Keratinocyte (primary cell): ENCODE measurements around the gene BCAS3. TPM values are rescaled to one million over a fixed set of nuclear protein-coding genes. Genes with fewer than 3 reads are reported as not detected.

ENCODE experiments used
- DNase-seq: peaks from one replicate; pipeline ENCODE4 v3.0.0-alpha.2; 2011; ENCODE audit warnings: low read depth, missing footprints, low spot score
- FAIRE-seq: peaks from 2 replicates; lab custom pipeline; 2011; peaks lifted over from hg19 to GRCh38; lab: Jason Lieb, UNC
- H2AFZ ChIP-seq: 2 replicates; pipeline ENCODE4 v1.6.0; 2012; ENCODE audit warnings: low read length, control low read depth, inconsistent platforms; ENCODE audit not compliant: control insufficient read depth
- H3K27ac ChIP-seq: 2 replicates; pipeline ENCODE4 v1.5.1; 2011; ENCODE audit warnings: low read length; ENCODE audit not compliant: control insufficient read depth, insufficient read depth
- H3K27me3 ChIP-seq: 3 replicates; pipeline ENCODE4 v1.6.0; 2011; ENCODE audit warnings: low read length; ENCODE audit not compliant: control insufficient read depth, insufficient read depth; ENCODE audit errors: extremely low read depth
- H3K36me3 ChIP-seq, 2 experiments: 2 replicates in 1 of 2; 3 replicates in 1 of 2; pipeline ENCODE4 v1.5.1; 2011; ENCODE audit warnings: low read length in 2 of 2, mild to moderate bottlenecking in 1 of 2; ENCODE audit not compliant: control insufficient read depth in 2 of 2, insufficient read depth in 2 of 2; ENCODE audit errors: extremely low read depth in 1 of 2
- H3K4me1 ChIP-seq: 3 replicates; pipeline ENCODE4 v1.5.1; 2011; ENCODE audit warnings: low read length; ENCODE audit not compliant: control insufficient read depth, insufficient read depth; ENCODE audit errors: extremely low read depth
- H3K4me2 ChIP-seq: 3 replicates; pipeline ENCODE4 v1.6.0; 2011; ENCODE audit warnings: low read depth, low read length; ENCODE audit not compliant: control insufficient read depth, insufficient read depth; ENCODE audit errors: extremely low read depth
- H3K4me3 ChIP-seq, 3 experiments: fragments of 200-600 bp in 1 of 3; sonication (generic) in 1 of 3; 2 replicates in 2 of 3; 3 replicates in 1 of 3; pipeline ENCODE4 v1.5.1; 2011 to 2016; ENCODE audit warnings: low read length in 3 of 3, mild to moderate bottlenecking in 3 of 3, control low read depth in 2 of 3, inconsistent platforms in 1 of 3, low read depth in 1 of 3, mixed read lengths in 1 of 3, mixed run types in 1 of 3, moderate library complexity in 1 of 3; ENCODE audit not compliant: control insufficient read depth in 2 of 3, insufficient read depth in 2 of 3; ENCODE audit errors: extremely low read depth in 1 of 3
- H3K79me2 ChIP-seq: 2 replicates; pipeline ENCODE4 v1.6.0; 2012; ENCODE audit warnings: low read length; ENCODE audit not compliant: control insufficient read depth, insufficient read depth
- H3K9ac ChIP-seq: 3 replicates; pipeline ENCODE4 v1.6.0; 2011; ENCODE audit warnings: low read length; ENCODE audit not compliant: control insufficient read depth, insufficient read depth; ENCODE audit errors: extremely low read depth
- H3K9me1 ChIP-seq: 3 replicates; pipeline ENCODE4 v1.6.0; 2011; ENCODE audit warnings: low read length; ENCODE audit not compliant: control insufficient read depth, insufficient read depth; ENCODE audit errors: extremely low read depth
- H3K9me3 ChIP-seq: 2 replicates; pipeline ENCODE4 v1.5.1; 2012; ENCODE audit warnings: low read depth, low read length; ENCODE audit not compliant: control insufficient read depth
- H4K20me1 ChIP-seq: 3 replicates; pipeline ENCODE4 v1.6.0; 2011; ENCODE audit warnings: low read length; ENCODE audit not compliant: control insufficient read depth, insufficient read depth; ENCODE audit errors: extremely low read depth
- CTCF ChIP-seq, 3 experiments: IDR thresholded peaks in 1 of 3; conservative IDR thresholded peaks in 1 of 3; optimal IDR thresholded peaks in 1 of 3; 2 replicates in 2 of 3; 3 replicates in 1 of 3; pipeline versions ENCODE3 to v1.5.1; 2011; ENCODE audit warnings: low read length in 3 of 3, mild to moderate bottlenecking in 3 of 3, moderate library complexity in 2 of 3, control low read depth in 1 of 3, inconsistent platforms in 1 of 3; ENCODE audit not compliant: insufficient read depth in 2 of 3; ENCODE audit errors: extremely low read depth in 1 of 3
- EZH2 ChIP-seq: IDR thresholded peaks from one replicate; pipeline ENCODE4 v1.6.1; 2012; ENCODE audit warnings: inconsistent platforms, mild to moderate bottlenecking, low read length, moderate library complexity
- dilution Hi-C: fragments of 300-500 bp; cut with MboI; formaldehyde crosslinking; loops from one replicate; pipeline ENCODE4 v1.7.0; 2020; ENCODE audit warnings: low sequenced_read_pairs; ENCODE audit not compliant: extremely low pct_ligation_motif_present
- polyA plus RNA-seq, 5 experiments: library from polyadenylated mRNA; depleted of rRNA in 3 of 5; stranded (reverse) in 3 of 5; stranded (forward) in 1 of 5; unstranded in 1 of 5; fragments of >200 nt; gene quantifications; 1 replicate in 1 of 5; 2 replicates in 3 of 5; 3 replicates in 1 of 5; pipeline versions ENCODE4 v1.2.1 to v1.2.3, GENCODE V29; 2011 to 2012; ENCODE audit warnings: missing spikeins in 2 of 5, low read depth in 1 of 5, low replicate concordance in 1 of 5

BCAS3 gene
- polyA plus RNA-seq, 1 donor (not counting 4 experiments of a cell fraction or from before 2014, with no cell fraction given): 11.8 TPM

DNA sequence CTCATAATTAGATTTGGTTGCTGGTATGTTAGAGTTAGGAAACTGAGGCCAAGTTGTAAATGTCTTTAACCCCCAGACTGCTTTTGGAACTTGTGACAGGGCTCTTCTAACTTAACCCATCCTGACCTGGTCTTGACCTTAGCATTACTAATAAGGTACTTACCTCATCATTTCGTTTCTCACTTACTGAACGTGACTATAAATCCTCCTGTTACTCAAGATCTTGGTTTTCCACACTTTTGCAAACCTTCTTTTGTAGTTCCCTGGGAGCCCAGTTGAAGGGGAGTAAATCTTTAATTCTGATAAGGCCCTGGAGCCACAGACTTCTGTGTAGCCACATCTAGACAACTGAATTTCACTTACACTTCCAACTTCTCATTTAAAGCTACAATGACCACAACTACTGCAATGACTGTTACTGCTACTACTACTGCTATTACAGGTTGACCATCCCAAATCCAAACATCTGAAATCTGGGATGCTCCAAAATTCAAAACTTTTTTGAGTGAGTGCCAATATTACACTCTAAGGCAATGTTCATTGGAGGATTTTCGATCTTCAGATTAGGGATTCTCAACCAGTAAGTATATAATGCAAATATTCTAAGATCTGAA, 473.1 kb downstream of the BCAS3 start:
- no peak for TF ChIP-seq CTCF (optimal IDR thresholded peaks at IDR 0.05 in 1 of 3, IDR thresholded peaks at IDR 0.05 in 1 of 3, conservative IDR thresholded peaks at IDR 0.05 in 1 of 3; ENCODE audit: extremely low read depth in 1 of 3, insufficient read depth in 2 of 3, low read length in 3 of 3)
- no peak for TF ChIP-seq EZH2

DNA sequence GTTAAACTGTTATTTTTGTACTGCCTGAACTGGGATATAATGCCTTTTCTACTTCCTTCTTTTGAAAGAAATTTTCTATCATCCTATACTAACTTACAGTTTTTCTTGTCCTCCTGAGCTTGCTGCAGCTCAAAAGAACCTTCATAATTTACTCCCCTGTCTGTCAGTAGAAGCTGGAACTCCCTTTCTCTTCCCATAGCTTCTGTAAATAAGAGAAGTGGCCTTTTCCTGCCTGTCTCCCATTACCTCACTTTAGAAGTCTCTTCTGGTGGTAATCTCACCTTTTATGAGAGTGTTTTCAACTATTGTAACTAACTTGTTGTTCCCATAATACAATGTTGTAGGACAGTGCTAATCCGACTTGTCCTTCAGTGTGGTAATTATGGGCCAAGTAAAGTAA, 475.2 kb downstream of the BCAS3 start:
- no peak overlapping the region for H2AFZ ChIP-seq

More for the DNA sequence above, 473.1 kb downstream of the BCAS3 start:
- FAIRE-seq (no peak), DNase-seq (no peak)
- Histone ChIP-seq H3K4me3 (no peak overlapping the region), H3K9ac (no peak overlapping the region), H4K20me1 (no peaks in the 10 kb centered on the region), H3K9me3 (no peaks in the 10 kb centered on the region), H3K9me1 (no peaks in the 10 kb centered on the region), H3K79me2 (no peaks in the 10 kb centered on the region), H3K4me2 (no peak overlapping the region), H3K36me3 (no peaks in the 10 kb centered on the region), H2AFZ (no peak overlapping the region), H3K27ac (no peak overlapping the region), H3K4me1 (no peaks in the 10 kb centered on the region), H3K27me3 (no peaks in the 10 kb centered on the region)
- dilution Hi-C loops: no loop called here

More for the DNA sequence above, 475.2 kb downstream of the BCAS3 start:
- H3K4me3 ChIP-seq: no peak overlapping the region
- no peaks in the 10 kb centered on the region for H3K36me3 ChIP-seq
- dilution Hi-C loops: no loop called here
- H3K79me2 ChIP-seq: no peaks in the 10 kb centered on the region
- FAIRE-seq: no peak
- no peak overlapping the region for H3K4me2 ChIP-seq
- H3K9me1 ChIP-seq: no peaks in the 10 kb centered on the region
- no peaks in the 10 kb centered on the region for H3K9me3 ChIP-seq
- no peak for TF ChIP-seq EZH2
- TF ChIP-seq CTCF (optimal IDR thresholded peaks at IDR 0.05 in 1 of 3, IDR thresholded peaks at IDR 0.05 in 1 of 3, conservative IDR thresholded peaks at IDR 0.05 in 1 of 3; ENCODE audit: extremely low read depth in 1 of 3, insufficient read depth in 2 of 3, low read length in 3 of 3): no peak
- H3K27me3 ChIP-seq: no peaks in the 10 kb centered on the region
- H3K9ac ChIP-seq: no peak overlapping the region
- H4K20me1 ChIP-seq: no peaks in the 10 kb centered on the region
- no peak for DNase-seq
- H3K27ac ChIP-seq: no peak overlapping the region
- H3K4me1 ChIP-seq: no peaks in the 10 kb centered on the region
